GM23248 (cell line): ENCODE data around the gene EPS8L2.

Experiments used
- EZH2 ChIP-seq: fragments of 200-600 bp; sonication (generic); IDR thresholded peaks from 2 replicates; pipeline ENCODE4 v1.6.1; 2018; ENCODE audit warnings: antibody characterized with exemption, mild to moderate bottlenecking; ENCODE audit not compliant: insufficient read depth, poor library complexity, severe bottlenecking
- EZH2phosphoT487 ChIP-seq: fragments of 200-600 bp; sonication (generic); IDR thresholded peaks from 2 replicates; pipeline ENCODE4 v1.6.1; 2018; ENCODE audit warnings: antibody characterized with exemption, moderate library complexity, mild to moderate bottlenecking, low read depth; ENCODE audit not compliant: insufficient read depth

DNA sequence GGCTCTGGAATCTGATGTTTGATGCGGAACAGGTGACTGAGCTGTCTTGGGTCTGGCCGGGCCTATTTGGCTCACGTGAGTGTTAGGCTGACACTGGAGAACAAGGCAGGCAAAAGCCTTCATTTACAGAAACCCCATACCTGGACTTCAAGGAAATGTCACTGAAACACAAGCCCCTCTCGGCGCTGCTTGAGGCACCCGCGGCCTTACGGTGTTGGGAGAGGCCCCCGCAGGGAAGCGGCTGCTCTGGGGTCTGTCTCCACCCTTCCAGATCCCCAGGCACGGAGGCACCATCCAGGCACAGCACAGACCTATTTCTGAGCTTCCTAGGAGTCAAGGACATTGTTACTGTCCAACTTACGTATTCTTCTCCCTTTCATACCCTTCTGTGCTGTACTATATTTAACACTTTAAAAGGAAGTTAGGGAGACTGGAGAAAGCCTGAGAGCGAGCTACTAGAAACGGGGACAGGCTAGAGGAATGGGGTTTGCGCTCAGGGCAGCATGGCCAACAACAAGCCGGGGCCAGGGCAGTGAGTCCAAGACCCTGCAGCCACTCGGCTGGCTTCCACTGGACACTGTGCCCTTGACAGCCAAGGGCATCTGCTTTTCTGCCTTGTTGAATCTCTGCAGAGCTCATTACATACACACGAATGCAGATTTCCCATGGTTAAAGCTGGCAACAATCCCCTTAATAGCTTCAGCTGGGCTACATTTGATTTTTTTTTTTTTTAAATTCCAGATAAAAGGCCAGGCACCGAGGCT, 45.2 kb upstream of the EPS8L2 start:
- TF ChIP-seq EZH2 (no peak), EZH2phosphoT487 (no peak)
